IMR-90 (cell line): ENCODE results near the gene KRTAP10-9. TPM values are rescaled to one million over a fixed set of nuclear protein-coding genes. Genes with fewer than 3 reads are reported as not detected.

ENCODE experiments used
- ATAC-seq: fragments of 200-7000 bp; cut with Tn5 transposase; 2 replicates; pipeline ENCODE4 v1.9.1; 2020; ENCODE audit warnings: low read depth, mild to moderate bottlenecking, moderate library complexity
- BruUV-seq: library from RNA; stranded (reverse); fragments of 400-500 nt; replicated peaks from 2 replicates; lab custom pipeline; 2021; lab: Mats Ljungman, UMichigan
- CTCF ChIA-PET: fragments of 300-600 bp; formaldehyde crosslinking; extraction: SDS; loops from one replicate; lab custom pipeline; 2021; ENCODE audit warnings: antibody characterized with exemption; lab: Yijun Ruan, JAX
- POLR2A ChIA-PET: fragments of 300-600 bp; sonication (Branson Sonifier 250); formaldehyde crosslinking; loops from one replicate; lab custom pipeline; 2022; ENCODE audit warnings: antibody characterized with exemption; ENCODE audit not compliant: unreplicated experiment; lab: Charles Lee
- DNase-seq: peaks from one replicate; pipeline ENCODE4 v3.0.0; 2013
- H2AFZ ChIP-seq: replicated peaks from 2 replicates; pipeline ENCODE3; 2013; ENCODE audit warnings: low read length, mild to moderate bottlenecking; ENCODE audit not compliant: poor library complexity
- H2AK5ac ChIP-seq: 2 replicates; pipeline ENCODE4 v1.6.1; 2013; ENCODE audit warnings: low read depth, low read length, inconsistent platforms
- H2AK9ac ChIP-seq: replicated peaks from 2 replicates; pipeline ENCODE3; 2013; ENCODE audit warnings: mild to moderate bottlenecking, low read depth, low read length, moderate library complexity; ENCODE audit not compliant: poor library complexity
- H2BK120ac ChIP-seq: 2 replicates; pipeline ENCODE4 v1.6.1; 2013; ENCODE audit warnings: low read depth, low read length, inconsistent platforms
- H2BK15ac ChIP-seq: 3 replicates; pipeline ENCODE4 v1.6.1; 2013; ENCODE audit warnings: low read depth, low read length, inconsistent platforms
- H2BK20ac ChIP-seq: 2 replicates; pipeline ENCODE4 v1.6.1; 2013; ENCODE audit warnings: low read depth, mild to moderate bottlenecking, inconsistent platforms, low read length, moderate library complexity
- H2BK5ac ChIP-seq: 2 replicates; pipeline ENCODE4 v1.6.1; 2013; ENCODE audit warnings: mild to moderate bottlenecking, low read depth, low read length, inconsistent platforms; ENCODE audit not compliant: poor library complexity, severe bottlenecking
- H3K14ac ChIP-seq: replicated peaks from 2 replicates; pipeline ENCODE4 v1.6.1; 2013; ENCODE audit warnings: low read depth, low read length, inconsistent platforms
- H3K18ac ChIP-seq: 2 replicates; pipeline ENCODE4 v1.6.1; 2013; ENCODE audit warnings: low read depth, low read length, control low read depth
- H3K23ac ChIP-seq: 2 replicates; pipeline ENCODE4 v1.6.1; 2013; ENCODE audit warnings: low read depth, low read length, inconsistent platforms
- H3K27ac ChIP-seq: 2 replicates; pipeline ENCODE4 v1.5.1; 2013; ENCODE audit warnings: mild to moderate bottlenecking, control low read depth, low read length; ENCODE audit not compliant: insufficient read depth
- H3K27me3 ChIP-seq: 2 replicates; pipeline ENCODE4 v1.6.1; 2013; ENCODE audit warnings: low read length; ENCODE audit not compliant: control insufficient read depth, insufficient read depth
- H3K36me3 ChIP-seq: 2 replicates; pipeline ENCODE4 v1.6.1; 2013; ENCODE audit warnings: low read length, mixed read lengths; ENCODE audit not compliant: control insufficient read depth, insufficient read depth
- H3K4ac ChIP-seq: 2 replicates; pipeline ENCODE4 v1.6.1; 2013; ENCODE audit warnings: low read depth, low read length, inconsistent platforms
- H3K4me1 ChIP-seq: 2 replicates; pipeline ENCODE4 v1.6.1; 2013; ENCODE audit warnings: low read length, mixed read lengths; ENCODE audit not compliant: control insufficient read depth, insufficient read depth
- H3K4me2 ChIP-seq: 2 replicates; pipeline ENCODE4 v1.6.1; 2013; ENCODE audit warnings: low read depth, mild to moderate bottlenecking, control low read depth, low read length, moderate library complexity
- H3K4me3 ChIP-seq: 2 replicates; pipeline ENCODE4 v1.5.1; 2013; ENCODE audit warnings: low read depth, mild to moderate bottlenecking, control low read depth, low read length, moderate library complexity; ENCODE audit not compliant: insufficient read depth
- H3K56ac ChIP-seq: 2 replicates; pipeline ENCODE4 v1.6.1; 2013; ENCODE audit warnings: low read length, inconsistent platforms; ENCODE audit not compliant: insufficient read depth; ENCODE audit errors: extremely low read depth
- H3K79me1 ChIP-seq, 2 experiments: 2 replicates each; pipeline ENCODE4 v1.6.1; 2013; ENCODE audit warnings: low read length in 2 of 2, inconsistent platforms in 1 of 2, low read depth in 1 of 2
- H3K9ac ChIP-seq: 2 replicates; pipeline ENCODE4 v1.6.1; 2013; ENCODE audit warnings: low read depth, low read length, control low read depth
- H3K9me1 ChIP-seq: 2 replicates; pipeline ENCODE4 v1.6.1; 2013; ENCODE audit warnings: low read length, inconsistent platforms; ENCODE audit not compliant: insufficient read depth
- H3K9me3 ChIP-seq: 2 replicates; pipeline ENCODE4 v1.6.1; 2013; ENCODE audit warnings: low read length; ENCODE audit not compliant: control insufficient read depth, insufficient read depth
- H4K20me1 ChIP-seq: 2 replicates; pipeline ENCODE4 v1.6.1; 2013; ENCODE audit warnings: low read length, inconsistent platforms; ENCODE audit not compliant: insufficient read depth
- H4K5ac ChIP-seq: 2 replicates; pipeline ENCODE4 v1.6.1; 2013; ENCODE audit warnings: mild to moderate bottlenecking, low read depth, low read length, control low read depth
- H4K8ac ChIP-seq, 2 experiments: 2 replicates each; pipeline ENCODE4 v1.6.1; 2013; ENCODE audit warnings: low read depth in 2 of 2, low read length in 2 of 2, control low read depth in 1 of 2, inconsistent platforms in 1 of 2
- H4K91ac ChIP-seq: 2 replicates; pipeline ENCODE4 v1.6.1; 2013; ENCODE audit warnings: low read depth, low read length, inconsistent platforms; ENCODE audit not compliant: insufficient read depth
- BHLHE40 ChIP-seq: fragments of 150-350 bp; IDR thresholded peaks from 2 replicates; pipeline ENCODE4 v1.6.1; 2016; ENCODE audit warnings: mild to moderate bottlenecking, low read depth, low read length
- CEBPB ChIP-seq: IDR thresholded peaks from 2 replicates; pipeline ENCODE4 v1.6.1; 2012; ENCODE audit warnings: low read depth, low read length, improper control_type of control experiment
- CHD1 ChIP-seq: IDR thresholded peaks from 2 replicates; pipeline ENCODE4 v1.6.1; 2012; ENCODE audit warnings: low read depth, low read length, improper control_type of control experiment
- CTCF ChIP-seq: conservative IDR thresholded peaks from 2 replicates; pipeline ENCODE4 v1.5.1; 2012; ENCODE audit warnings: mild to moderate bottlenecking, low read depth, low read length, improper control_type of control experiment
- ELK1 ChIP-seq: fragments of 150-350 bp; IDR thresholded peaks from 2 replicates; pipeline ENCODE4 v1.6.1; 2016; ENCODE audit warnings: low read depth, mild to moderate bottlenecking, low read length, moderate library complexity, borderline replicate concordance
- FOS ChIP-seq: fragments of 150-350 bp; IDR thresholded peaks from 2 replicates; pipeline ENCODE4 v1.6.1; 2016; ENCODE audit warnings: low read depth, low read length
- MAFK ChIP-seq: IDR thresholded peaks from 2 replicates; pipeline ENCODE4 v1.6.1; 2012; ENCODE audit warnings: low read depth, low read length, improper control_type of control experiment
- MAZ ChIP-seq: IDR thresholded peaks from 2 replicates; pipeline ENCODE4 v1.6.1; 2012; ENCODE audit warnings: low read depth, mild to moderate bottlenecking, low read length, improper control_type of control experiment, moderate library complexity, borderline replicate concordance
- MXI1 ChIP-seq: IDR thresholded peaks from 2 replicates; pipeline ENCODE4 v1.6.1; 2012; ENCODE audit warnings: low read depth, mild to moderate bottlenecking, low read length, moderate library complexity, borderline replicate concordance
- NFE2L2 ChIP-seq: fragments of 150-350 bp; IDR thresholded peaks from 2 replicates; pipeline ENCODE4 v1.6.1; 2016; ENCODE audit warnings: low read depth, mild to moderate bottlenecking, low read length
- POLR2A ChIP-seq: IDR thresholded peaks from 2 replicates; pipeline ENCODE4 v1.6.1; 2012; ENCODE audit warnings: mild to moderate bottlenecking, low read depth, low read length
- RAD21 ChIP-seq: IDR thresholded peaks from 2 replicates; pipeline ENCODE4 v1.6.1; 2012; ENCODE audit warnings: low read length, improper control_type of control experiment
- RCOR1 ChIP-seq: IDR thresholded peaks from 2 replicates; pipeline ENCODE4 v1.6.1; 2012; ENCODE audit warnings: mild to moderate bottlenecking, low read length, improper control_type of control experiment; ENCODE audit not compliant: insufficient replicate concordance
- RFX5 ChIP-seq: IDR thresholded peaks from 2 replicates; pipeline ENCODE4 v1.8.0; 2012; ENCODE audit warnings: low read depth, mild to moderate bottlenecking, low read length, moderate library complexity
- SMC3 ChIP-seq: fragments of 150-350 bp; IDR thresholded peaks from 2 replicates; pipeline ENCODE4 v1.6.1; 2016; ENCODE audit warnings: low read depth, mild to moderate bottlenecking, antibody characterized with exemption, low read length, moderate library complexity
- USF2 ChIP-seq: fragments of 150-350 bp; IDR thresholded peaks from 2 replicates; pipeline ENCODE4 v1.6.1; 2017; ENCODE audit warnings: mild to moderate bottlenecking, antibody characterized with exemption, low read length, low read depth
- WGBS, 2 experiments: methylation state at CpG; one replicate each; pipeline versions ENCODE4 v1.1.5 to v1.1.7; 2013; ENCODE audit warnings: missing lambda C conversion rate in 2 of 2; ENCODE audit not compliant: insufficient read length in 1 of 2; ENCODE audit errors: extremely low coverage in 2 of 2; 5-methylcytosine and 5-hydroxymethylcytosine counted together
- dilution Hi-C: fragments of 300-500 bp; cut with HindIII; formaldehyde crosslinking; loops from one replicate; pipeline ENCODE4 v1.14.3; 2018; ENCODE audit warnings: low sequenced_read_pairs; ENCODE audit not compliant: unreplicated experiment
- in situ Hi-C: fragments of 300-500 bp; cut with MboI; formaldehyde crosslinking; loops from 3 replicates; pipeline ENCODE4 v1.14.3; 2019; ENCODE audit warnings: low sequenced_read_pairs, inconsistent platforms, mixed read lengths
- intact Hi-C: fragments of 100-400 bp; cut with micrococcal nuclease; formaldehyde crosslinking; loops from 2 replicates; pipeline ENCODE4 v1.10.0; 2022
- polyA plus RNA-seq, 3 experiments: library from polyadenylated mRNA; depleted of rRNA; stranded (reverse); fragments of >200 nt; gene quantifications; 2 replicates each; pipeline ENCODE4 v1.2.3, GENCODE V29; 2012; ENCODE audit warnings: low replicate concordance in 1 of 3
- total RNA-seq: library from RNA; depleted of rRNA; stranded (reverse); fragments of >200 nt; gene quantifications from 2 replicates; pipeline ENCODE4 v1.2.3, GENCODE V29; 2012

KRTAP10-9 gene
- total and polyA plus RNA-seq, 2 of the 4 experiments (the other 2 are of a cell fraction) = not detected

- POLR2A ChIA-PET = no interaction called here
- Histone ChIP-seq H2AK9ac (no peak overlapping the region), H3K14ac (no peak overlapping the region), H4K91ac (no peak overlapping the region), H2BK120ac (no peak overlapping the region), H4K5ac (no peak overlapping the region), H3K79me1 (no peaks in the 10 kb centered on the region), H3K27ac (no peak overlapping the region), H2BK20ac (no peak overlapping the region), H2AFZ (no peak overlapping the region), H3K9ac (no peak overlapping the region), H3K4me1 (no peaks in the 10 kb centered on the region), H2BK5ac (no peak overlapping the region), H3K4ac (no peak overlapping the region), H3K4me3 (no peak overlapping the region), H3K27me3 (0 out of 2 replicates have a peak, but pooled peaks cover 3% of the 10 kb centered on the region), H2BK15ac (no peak overlapping the region), H3K9me3 (no peaks in the 10 kb centered on the region), H3K23ac (no peak overlapping the region), H4K8ac (no peak overlapping the region), H3K18ac (no peak overlapping the region), H3K4me2 (no peak overlapping the region), H3K36me3 (no peaks in the 10 kb centered on the region), H3K9me1 (no peaks in the 10 kb centered on the region), H2AK5ac (no peak overlapping the region), H3K56ac (no peak overlapping the region), H4K20me1 (no peaks in the 10 kb centered on the region)
- ATAC-seq (no peak), DNase-seq (no peak)
- no TSS peak for BruUV-seq
- WGBS, 2 experiments = 17% methylated on average over 1 of the region's 5 CpGs; no CpG with 5 or more reads in 1 of the 2 experiments
- dilution Hi-C loops = no loop called here
- TF ChIP-seq POLR2A = no peak
- no peak for TF ChIP-seq BHLHE40
- no peak for TF ChIP-seq RCOR1
- no peak for TF ChIP-seq FOS
- TF ChIP-seq ELK1 = no peak
- TF ChIP-seq RAD21 = no peak
- no peak for TF ChIP-seq CHD1
- TF ChIP-seq RFX5 = no peak
- no peak for TF ChIP-seq CEBPB
- no peak for TF ChIP-seq MAZ
- no peak for TF ChIP-seq CTCF
- no peak for TF ChIP-seq USF2
- no peak for TF ChIP-seq MXI1
- no peak for TF ChIP-seq SMC3
- no peak for TF ChIP-seq NFE2L2
- no peak for TF ChIP-seq MAFK
- intact Hi-C loops = no loop called here
- in situ Hi-C loops = no loop called here
- CTCF ChIA-PET = no interaction called here
These were observed 37.8 kb downstream of the KRTAP10-9 start for GRCh38 chr21:44664691-44665090.
